Measurements from ENCODE around the gene EEF2. TPM values are rescaled to one million over a fixed set of nuclear protein-coding genes. Genes with fewer than 3 reads are reported as not detected.

The EEF2 gene
- total RNA-seq, 1 experiment from 2014 or later, result 3,615 TPM

DNA sequence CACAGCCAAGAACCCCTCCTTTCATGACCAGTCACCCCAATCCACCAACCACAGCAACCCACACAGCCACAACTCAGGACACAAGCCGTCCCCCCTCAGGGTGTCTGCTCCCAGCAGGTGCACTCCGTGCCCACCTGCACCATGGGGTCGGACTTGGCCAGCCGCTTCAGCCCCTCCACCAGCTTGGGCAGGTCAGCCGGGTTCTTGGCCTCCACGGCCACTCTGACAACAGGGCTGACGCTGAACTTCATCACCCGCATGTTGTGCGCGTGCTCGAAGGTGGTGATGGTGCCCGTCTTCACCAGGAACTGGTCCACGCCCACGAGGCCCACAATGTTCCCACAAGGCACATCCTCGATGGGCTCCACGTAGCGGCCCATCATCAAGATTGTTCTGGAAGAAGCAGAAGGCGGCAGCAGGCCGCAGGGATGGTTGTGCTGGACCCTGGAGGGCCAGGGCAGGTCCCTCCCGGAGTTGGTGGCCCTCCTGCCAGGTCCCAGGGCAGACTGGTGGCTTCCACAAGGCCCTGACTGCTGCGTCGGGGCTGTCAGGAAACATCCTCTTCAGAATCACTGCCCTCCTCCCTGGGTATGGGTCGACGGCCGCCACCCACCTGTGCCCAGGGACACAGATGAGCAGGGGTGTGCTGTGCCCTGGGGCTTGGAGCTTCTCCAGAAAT is 5.5 kb downstream of the EEF2 start:
- Histone ChIP-seq H3K79me2 (ENCODE audit: insufficient read depth, low read length) (peaks cover 24% of the 10 kb centered on the region), H3K4me2 (ENCODE audit: insufficient read depth, insufficient read length, low read length) (no peak overlapping the region), H4K5ac (ENCODE audit: insufficient read length, low read depth, low read length) (no peak overlapping the region), H3K9ac (ENCODE audit: extremely low read depth, insufficient read length, low read length) (no peak overlapping the region), H3K4ac (ENCODE audit: low read depth, low read length) (no peak overlapping the region), H3K27me3 (ENCODE audit: insufficient read depth, low read length) (no peaks in the 10 kb centered on the region), H4K91ac (ENCODE audit: insufficient read length, low read depth, low read length) (no peak overlapping the region), H3K79me1 (ENCODE audit: insufficient read depth, low read depth, low read length, poor library complexity, severe bottlenecking) (peaks cover 12% of the 10 kb centered on the region), H3K56ac (ENCODE audit: insufficient read length, low read depth, low read length) (no peak overlapping the region), H2BK5ac (ENCODE audit: insufficient read length, low read length) (no peak overlapping the region), H3K27ac (ENCODE audit: insufficient read length, low read depth, low read length) (no peak overlapping the region), H2BK15ac (ENCODE audit: low read depth, low read length) (no peak overlapping the region), H2BK12ac (ENCODE audit: insufficient read length, low read depth, low read length) (no peak overlapping the region), H3T11ph (ENCODE audit: low read length) (no peak overlapping the region), H3K23me2 (ENCODE audit: insufficient read length, low read depth, low read length, poor library complexity, severe bottlenecking) (peaks cover 8% of the 10 kb centered on the region), H4K8ac (replicated peaks; ENCODE audit: insufficient read length, low read depth, low read length) (no peak overlapping the region), H2BK20ac (ENCODE audit: low read depth, low read length, poor library complexity, severe bottlenecking) (no peak overlapping the region), H3K9me3 (ENCODE audit: control insufficient read depth, low read depth, low read length) (no peaks in the 10 kb centered on the region), H2AFZ (ENCODE audit: low read length) (no peak overlapping the region), H3K23ac (ENCODE audit: insufficient read length, low read depth, low read length) (no peak overlapping the region), H3K14ac (ENCODE audit: insufficient read depth, low read length) (no peak overlapping the region), H2AK5ac (ENCODE audit: insufficient read length, low read length) (no peak overlapping the region), H2BK120ac (ENCODE audit: low read depth, low read length, poor library complexity, severe bottlenecking) (no peak overlapping the region), H3K18ac (ENCODE audit: insufficient read length, low read depth, low read length) (no peak overlapping the region), H3K4me1 (ENCODE audit: insufficient read depth, low read length) (no peaks in the 10 kb centered on the region), H4K20me1 (ENCODE audit: control insufficient read depth, insufficient read depth, insufficient read length) (peaks cover 4% of the 10 kb centered on the region)
- Mint-ChIP-seq H3K27me3 (ENCODE audit: low read depth) (peaks cover 6% of the 10 kb centered on the region), H3K4me1 (peaks cover 22 to 26% of the 10 kb centered on the region in 2 experiments), H3K27ac (peak overlapping the region; percentile 53 to 84 (median 80); a peak in 4 of 7 replicates), H3K9me3 (no peaks in the 10 kb centered on the region; a peak in 1 of 5 replicates), H3K4me3 (0 out of 5 replicates have a peak overlapping the region, but pooled peaks of 1 of the 2 experiments have one; percentile 35), H3K36me3 (ENCODE audit: insufficient read depth in 1 of 3, low read depth in 3 of 3) (peaks cover 82 to 97% (median 91%) of the 10 kb centered on the region in 3 experiments)
- TF ChIP-seq, protein P1, sequence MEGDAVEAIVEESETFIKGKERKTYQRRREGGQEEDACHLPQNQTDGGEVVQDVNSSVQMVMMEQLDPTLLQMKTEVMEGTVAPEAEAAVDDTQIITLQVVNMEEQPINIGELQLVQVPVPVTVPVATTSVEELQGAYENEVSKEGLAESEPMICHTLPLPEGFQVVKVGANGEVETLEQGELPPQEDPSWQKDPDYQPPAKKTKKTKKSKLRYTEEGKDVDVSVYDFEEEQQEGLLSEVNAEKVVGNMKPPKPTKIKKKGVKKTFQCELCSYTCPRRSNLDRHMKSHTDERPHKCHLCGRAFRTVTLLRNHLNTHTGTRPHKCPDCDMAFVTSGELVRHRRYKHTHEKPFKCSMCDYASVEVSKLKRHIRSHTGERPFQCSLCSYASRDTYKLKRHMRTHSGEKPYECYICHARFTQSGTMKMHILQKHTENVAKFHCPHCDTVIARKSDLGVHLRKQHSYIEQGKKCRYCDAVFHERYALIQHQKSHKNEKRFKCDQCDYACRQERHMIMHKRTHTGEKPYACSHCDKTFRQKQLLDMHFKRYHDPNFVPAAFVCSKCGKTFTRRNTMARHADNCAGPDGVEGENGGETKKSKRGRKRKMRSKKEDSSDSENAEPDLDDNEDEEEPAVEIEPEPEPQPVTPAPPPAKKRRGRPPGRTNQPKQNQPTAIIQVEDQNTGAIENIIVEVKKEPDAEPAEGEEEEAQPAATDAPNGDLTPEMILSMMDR (conservative IDR thresholded peaks at IDR 0.05), result no peak
- DNase-seq, result peak; percentile 29
- no CpG with 5 or more reads among the region's 25 CpGs for WGBS (ENCODE audit: extremely low coverage, insufficient read length, low lambda C conversion rate)

Data from H9 (cell line).